BJ (cell line): ENCODE measurements around the gene EXOC6B. TPM values are rescaled to one million over a fixed set of nuclear protein-coding genes. Genes with fewer than 3 reads are reported as not detected.

ENCODE experiments used
- CTCF ChIA-PET: fragments of 350-600 bp; formaldehyde crosslinking; extraction: SDS; loops from one replicate; lab custom pipeline; 2021; ENCODE audit warnings: antibody characterized with exemption, inconsistent platforms; lab: Yijun Ruan, JAX
- POLR2A ChIA-PET: fragments of 300-600 bp; sonication (Branson Sonifier 250); formaldehyde crosslinking; extraction: SDS; loops from one replicate; lab custom pipeline; 2021; ENCODE audit warnings: antibody characterized with exemption; lab: Charles Lee
- DNase-seq: peaks from one replicate; pipeline ENCODE4 v3.0.0-alpha.2; 2011; ENCODE audit warnings: low read depth
- H3K27me3 ChIP-seq: 2 replicates; pipeline ENCODE4 v1.6.0; 2011; ENCODE audit warnings: low read length; ENCODE audit not compliant: control insufficient read depth, insufficient read depth
- H3K36me3 ChIP-seq: 2 replicates; pipeline ENCODE4 v1.5.1; 2011; ENCODE audit warnings: low read length; ENCODE audit not compliant: control insufficient read depth, insufficient read depth
- H3K4me3 ChIP-seq: 2 replicates; pipeline ENCODE4 v1.5.1; 2011; ENCODE audit warnings: low read depth, mild to moderate bottlenecking, control low read depth, low read length
- polyA plus RNA-seq: library from polyadenylated mRNA; depleted of rRNA; stranded (reverse); fragments of >200 nt; gene quantifications from 2 replicates; pipeline ENCODE4 v1.2.3, GENCODE V29; 2011
- TF ChIP-seq, protein P1 (sequence below): IDR thresholded peaks from 2 replicates; pipeline ENCODE4 v1.5.1; 2011; ENCODE audit warnings: low read depth, mild to moderate bottlenecking, control low read depth, inconsistent platforms, low read length, moderate library complexity; ENCODE audit not compliant: insufficient read depth

Gene EXOC6B
- polyA plus RNA-seq, 1 experiment = 15.5 TPM

DNA sequence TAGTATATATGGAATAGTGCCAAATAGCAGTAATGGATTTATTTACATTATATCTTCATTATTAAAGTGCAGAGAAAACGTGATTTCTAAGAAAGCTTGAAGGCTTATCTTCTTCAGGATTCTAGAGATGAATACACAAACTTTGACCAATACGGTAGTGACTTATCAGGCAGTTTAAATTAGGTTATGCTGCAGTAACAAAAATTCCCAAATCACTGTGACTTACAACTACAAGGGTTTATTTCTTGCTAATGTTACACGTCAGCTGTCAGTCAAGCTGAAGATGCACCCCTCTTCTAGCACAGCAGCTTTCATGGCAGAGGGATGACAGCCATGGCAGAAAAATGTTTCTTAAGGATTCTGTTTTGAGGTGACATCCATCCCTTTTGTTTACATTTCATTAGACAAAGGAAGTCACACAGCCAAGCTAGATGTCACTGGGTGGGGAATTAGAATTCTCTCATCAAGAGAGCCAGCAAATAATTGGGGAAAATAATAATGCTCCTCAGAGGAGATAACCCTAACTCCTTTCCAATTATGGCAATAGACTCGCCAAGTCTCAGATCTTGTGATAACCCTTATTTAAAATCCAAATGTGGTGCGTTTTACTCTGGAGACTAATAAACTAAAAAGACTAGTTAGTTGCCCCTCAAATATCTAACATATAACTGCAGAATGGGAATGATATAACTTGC lies 409.9 kb downstream of the EXOC6B start:
- DNase-seq = no peak
- ChIA-PET CTCF (interaction anchor here (0.9 kb wide), 1 partner anchor 266 kb away, joined by 3 read pairs; no protein-coding TSS in a partner anchor), POLR2A (no interaction called here)
- Histone ChIP-seq H3K4me3 (no peak overlapping the region), H3K27me3 (no peaks in the 10 kb centered on the region), H3K36me3 (no peaks in the 10 kb centered on the region)
- TF ChIP-seq, protein P1, sequence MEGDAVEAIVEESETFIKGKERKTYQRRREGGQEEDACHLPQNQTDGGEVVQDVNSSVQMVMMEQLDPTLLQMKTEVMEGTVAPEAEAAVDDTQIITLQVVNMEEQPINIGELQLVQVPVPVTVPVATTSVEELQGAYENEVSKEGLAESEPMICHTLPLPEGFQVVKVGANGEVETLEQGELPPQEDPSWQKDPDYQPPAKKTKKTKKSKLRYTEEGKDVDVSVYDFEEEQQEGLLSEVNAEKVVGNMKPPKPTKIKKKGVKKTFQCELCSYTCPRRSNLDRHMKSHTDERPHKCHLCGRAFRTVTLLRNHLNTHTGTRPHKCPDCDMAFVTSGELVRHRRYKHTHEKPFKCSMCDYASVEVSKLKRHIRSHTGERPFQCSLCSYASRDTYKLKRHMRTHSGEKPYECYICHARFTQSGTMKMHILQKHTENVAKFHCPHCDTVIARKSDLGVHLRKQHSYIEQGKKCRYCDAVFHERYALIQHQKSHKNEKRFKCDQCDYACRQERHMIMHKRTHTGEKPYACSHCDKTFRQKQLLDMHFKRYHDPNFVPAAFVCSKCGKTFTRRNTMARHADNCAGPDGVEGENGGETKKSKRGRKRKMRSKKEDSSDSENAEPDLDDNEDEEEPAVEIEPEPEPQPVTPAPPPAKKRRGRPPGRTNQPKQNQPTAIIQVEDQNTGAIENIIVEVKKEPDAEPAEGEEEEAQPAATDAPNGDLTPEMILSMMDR = no peak

GRCh38 chr2:72415241-72415661 lies 410.6 kb downstream of the EXOC6B start:
- peak; percentile 88 for DNase-seq
- POLR2A ChIA-PET = no interaction called here
- Histone ChIP-seq H3K27me3 (no peaks in the 10 kb centered on the region), H3K4me3 (no peak overlapping the region), H3K36me3 (no peaks in the 10 kb centered on the region)
- CTCF ChIA-PET = interaction anchor here (0.9 kb wide), 1 partner anchor 265 kb away, joined by 3 read pairs; no protein-coding TSS in a partner anchor
- TF ChIP-seq, protein P1 = no peak

- TF ChIP-seq, protein P1 = no peak
- Histone ChIP-seq H3K36me3 (no peaks in the 10 kb centered on the region), H3K4me3 (no peak overlapping the region), H3K27me3 (no peaks in the 10 kb centered on the region)
- ChIA-PET CTCF (interaction anchor here (0.6 kb wide), 1 partner anchor 146 kb away, joined by 3 read pairs; no protein-coding TSS in a partner anchor), POLR2A (no interaction called here)
- peak; percentile 27 for DNase-seq
Measured at GRCh38 chr2:72414137-72414760, 411.6 kb downstream of the EXOC6B start.

DNA sequence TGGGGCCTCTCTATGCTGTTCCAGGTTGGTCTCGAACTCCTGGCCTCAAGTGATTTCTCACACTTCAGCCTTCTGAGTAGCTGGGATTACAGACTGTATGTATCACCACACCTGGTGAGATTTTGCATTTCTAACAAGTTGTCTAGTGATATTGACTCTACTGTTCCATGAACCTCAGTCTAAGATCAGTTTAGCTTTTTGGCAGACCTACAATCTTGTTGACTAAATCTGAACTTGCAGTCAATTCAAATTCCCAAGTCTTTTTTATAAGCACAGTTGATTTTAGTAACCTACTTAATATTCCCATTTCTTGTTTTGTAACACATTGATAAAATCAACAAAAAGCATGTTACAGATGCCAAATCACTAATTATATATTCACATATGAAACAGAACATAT lies 412.1 kb downstream of the EXOC6B start:
- Histone ChIP-seq H3K27me3 (no peaks in the 10 kb centered on the region), H3K4me3 (no peak overlapping the region), H3K36me3 (no peaks in the 10 kb centered on the region)
- ChIA-PET POLR2A (no interaction called here), CTCF (no interaction called here)
- DNase-seq = no peak
- TF ChIP-seq, protein P1 = no peak

DNA sequence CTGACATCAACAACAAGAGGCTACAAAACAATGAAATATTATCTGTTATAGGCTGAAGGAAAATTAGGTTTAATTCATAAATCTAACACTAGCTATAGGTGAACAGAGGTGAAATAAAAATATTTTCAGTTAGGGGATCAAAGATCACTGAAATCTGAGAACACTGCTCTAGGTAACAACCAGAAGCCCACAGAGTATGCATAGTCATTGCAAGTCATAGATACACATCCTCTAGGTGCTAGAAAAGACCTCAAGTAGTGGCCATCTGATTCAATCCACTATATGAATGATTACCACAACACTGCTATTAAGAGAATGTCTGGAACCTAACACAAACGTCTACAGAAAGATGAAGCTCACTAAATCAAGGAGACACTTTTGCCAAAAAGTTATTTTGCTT lies 413.6 kb downstream of the EXOC6B start:
- H3K36me3 ChIP-seq = no peaks in the 10 kb centered on the region
- ChIA-PET CTCF (no interaction called here), POLR2A (no interaction called here)
- TF ChIP-seq, protein P1 = no peak
- H3K4me3 ChIP-seq = no peak overlapping the region
- H3K27me3 ChIP-seq = no peaks in the 10 kb centered on the region
- DNase-seq = no peak
